Activated CD4-positive, CD25-positive, alpha-beta regulatory T cell treated with anti-CD3 and anti-CD28 coated beads, Interleukin-2, amount 50 U/mL, for 16 hours (primary cell): ENCODE data around the gene GLI1.
"Not testable (repeated sequence)": the region's sequence is repeated elsewhere in the genome, so short reads cannot be mapped to it uniquely, and the experiment has no call there.

Source experiments
- DNase-seq: peaks from one replicate; pipeline ENCODE4 v3.0.0-alpha.2; 2020; ENCODE audit warnings: low read depth, low spot score

The GLI1 gene

GRCh38 chr12:57475271-57476161 is 15.9 kb downstream of the GLI1 start:
- no peak for DNase-seq

- DNase-seq, result no peak
Measured at GRCh38 chr12:57476162-57476992, 16.8 kb downstream of the GLI1 start.

GRCh38 chr12:57476993-57477709 is 17.6 kb downstream of the GLI1 start:
- DNase-seq, result no peak

GRCh38 chr12:57477710-57478681 is 18.4 kb downstream of the GLI1 start:
- no peak for DNase-seq

- DNase-seq, result no peak
Measured at GRCh38 chr12:57479043-57479375, 19.4 kb downstream of the GLI1 start.

GRCh38 chr12:57479376-57480115 is 20.0 kb downstream of the GLI1 start, which contains the start of gene ARHGAP9:
Gene ARHGAP9 (minus strand): TSS chr12:57479866. CDS start chr12:57479406, 460 bp downstream.
- DNase-seq, result no peak

GRCh38 chr12:57481671-57482070 is 22.1 kb downstream of the GLI1 start:
- no peak for DNase-seq

GRCh38 chr12:57483466-57483865 is 23.9 kb downstream of the GLI1 start:
- DNase-seq, result no peak

GRCh38 chr12:57485695-57486094 is 26.1 kb downstream of the GLI1 start:
- DNase-seq, result no peak

GRCh38 chr12:57487055-57487596 is 27.5 kb downstream of the GLI1 start:
- DNase-seq, result no peak

GRCh38 chr12:57487597-57488401 is 28.2 kb downstream of the GLI1 start, which contains the start of gene MARS1:
Gene MARS1 (plus strand): TSS chr12:57488068. CDS start chr12:57488091, 23 bp downstream.
- peak; percentile 89 for DNase-seq

GRCh38 chr12:57488402-57489156 is 29.0 kb downstream of the GLI1 start:
- no peak for DNase-seq

GRCh38 chr12:57489157-57489641 is 29.6 kb downstream of the GLI1 start:
- no peak for DNase-seq

GRCh38 chr12:57490126-57490525 is 30.5 kb downstream of the GLI1 start:
- DNase-seq, result no peak

GRCh38 chr12:57491393-57492280 is 32.1 kb downstream of the GLI1 start:
- DNase-seq, result no peak

GRCh38 chr12:57495051-57495701 is 35.6 kb downstream of the GLI1 start:
- DNase-seq, result not testable (repeated sequence)
